ENCODE measurements around the gene NLRP8.
"Not testable (repeated sequence)": the region's sequence is repeated elsewhere in the genome, so short reads cannot be mapped to it uniquely, and the experiment has no call there.

NLRP8 gene

GRCh38 chr19:55973982-55974381, 26.4 kb downstream of the NLRP8 start:
- no peak for DNase-seq (ENCODE audit: low read depth in 3 of 3)

- DNase-seq (ENCODE audit: low read depth in 3 of 3) = no peak
Measured at GRCh38 chr19:55980415-55980814, 32.8 kb downstream of the NLRP8 start.

- no peak for DNase-seq (ENCODE audit: low read depth in 3 of 3)
Measured at GRCh38 chr19:55985254-55985653, 37.6 kb downstream of the NLRP8 start.

GRCh38 chr19:55986487-55986886, 38.9 kb downstream of the NLRP8 start, which contains the start of gene NLRP5:
Gene NLRP5 (plus strand): TSS chr19:55986775.
- DNase-seq (ENCODE audit: low read depth in 3 of 3) = no peak

- no peak for DNase-seq (ENCODE audit: low read depth in 3 of 3)
Measured at GRCh38 chr19:55990831-55991230, 43.2 kb downstream of the NLRP8 start.

GRCh38 chr19:55993492-55993891, 45.9 kb downstream of the NLRP8 start:
- no peak for DNase-seq (ENCODE audit: low read depth in 3 of 3)

GRCh38 chr19:56014765-56015164, 67.1 kb downstream of the NLRP8 start:
- no peak for DNase-seq (ENCODE audit: low read depth in 3 of 3)

GRCh38 chr19:56015756-56016155, 68.1 kb downstream of the NLRP8 start:
- DNase-seq (ENCODE audit: low read depth in 3 of 3) = no peak

- not testable (repeated sequence) for DNase-seq (ENCODE audit: low read depth in 3 of 3)
Measured at GRCh38 chr19:56019325-56019724, 71.7 kb downstream of the NLRP8 start.

GRCh38 chr19:56020355-56020975, 72.8 kb downstream of the NLRP8 start:
- not testable (repeated sequence) for DNase-seq (ENCODE audit: low read depth in 3 of 3)

- DNase-seq (ENCODE audit: low read depth in 3 of 3) = no peak
Measured at GRCh38 chr19:56026769-56027168, 79.1 kb downstream of the NLRP8 start.

Measured in stimulated activated CD4-positive, alpha-beta T cell treated with anti-CD3 and anti-CD28 coated beads, TNF-alpha, amount 100 ng/mL, for 24 hours (primary cell).